Adrenal gland (tissue), 5 donors: Measurements from ENCODE around the gene MGAT5.

Experiments
- CTCF ChIP-seq, 6 experiments: fragments of 450-650 bp in 4 of 6; fragments of 200-600 bp in 2 of 6; sonication (generic) in 1 of 6; IDR thresholded peaks; 1 replicate in 5 of 6; 2 replicates in 1 of 6; pipeline versions ENCODE4 v1.5.1 to v1.8.0; 2016 to 2021; ENCODE audit warnings: antibody characterized with exemption in 6 of 6, mild to moderate bottlenecking in 2 of 6, moderate library complexity in 1 of 6
- POLR2A ChIP-seq, 2 donors: fragments of 450-650 bp; IDR thresholded peaks; one replicate each; pipeline ENCODE4 v1.6.1; 2017; ENCODE audit warnings: antibody characterized with exemption in 2 of 2, mild to moderate bottlenecking in 2 of 2, moderate library complexity in 1 of 2
- donor health status: DM: no; HTN: no; CAD: no.

GRCh38 chr2:134386310-134386709 is 132.4 kb downstream of the MGAT5 start:
- TF ChIP-seq CTCF (IDR thresholded peaks at IDR 0.05) (no peak), POLR2A (IDR thresholded peaks at IDR 0.05) (no peak)
